ENCODE results near the gene PAK6.
A peak's percentile ranks its signal among the peaks of the same experiment; 100 is the strongest.

PAK6 gene

DNA sequence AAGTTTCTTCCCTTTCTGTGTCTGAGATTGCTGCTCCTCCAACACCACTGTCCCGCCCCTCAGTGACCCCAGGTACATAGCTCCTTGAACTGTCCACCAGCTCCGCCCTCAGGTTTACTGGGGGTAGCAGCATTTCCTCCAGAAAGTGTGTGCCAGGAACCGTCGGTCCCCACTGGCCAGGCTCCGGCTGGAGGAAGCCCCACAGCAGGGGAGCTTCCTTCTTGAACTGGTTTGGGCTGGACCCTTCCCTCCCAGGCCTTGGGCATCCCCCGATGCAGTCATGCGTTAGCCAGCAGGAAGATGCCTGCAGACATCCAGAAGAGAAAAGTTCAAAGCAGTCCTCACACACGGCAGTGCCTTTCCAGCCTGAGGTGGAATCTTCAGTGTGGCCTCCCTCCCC is 19.7 kb downstream of the PAK6 start:
- Histone ChIP-seq H3K9ac (ENCODE audit: low read length) (peak overlapping the region; percentile 44), H3K27ac (ENCODE audit: low read depth, low read length) (no peak overlapping the region), H3K27me3 (ENCODE audit: control insufficient read depth, insufficient read depth, low read length) (peaks cover 14% of the 10 kb centered on the region), H3K4me3 (ENCODE audit: low read depth, low read length) (no peak overlapping the region), H3K4me1 (ENCODE audit: control insufficient read depth, insufficient read depth, low read length) (peaks cover 26% of the 10 kb centered on the region), H3K9me3 (ENCODE audit: control insufficient read depth, insufficient read depth, low read depth, low read length) (no peaks in the 10 kb centered on the region), H3K36me3 (ENCODE audit: control insufficient read depth, insufficient read depth, low read length) (no peaks in the 10 kb centered on the region)

DNA sequence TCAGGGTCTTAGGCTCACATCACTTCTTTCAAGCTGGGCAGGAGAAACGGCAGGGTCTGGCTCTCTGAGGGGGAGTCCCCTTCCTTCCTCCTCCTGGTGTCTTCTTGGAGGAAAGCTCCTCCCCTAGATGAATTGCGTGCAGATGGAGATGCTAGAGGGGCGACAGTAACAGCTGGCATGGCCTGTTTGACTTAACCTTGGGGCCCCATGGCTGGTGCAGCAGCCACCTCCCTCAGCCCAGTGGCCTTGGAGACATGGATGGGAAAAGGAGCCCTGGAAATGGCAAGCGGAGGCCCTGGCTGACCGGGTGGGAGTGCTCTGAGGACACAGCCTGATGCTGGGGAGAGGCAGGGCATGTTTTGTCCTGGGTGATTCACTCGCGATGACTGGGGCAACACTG is 20.2 kb downstream of the PAK6 start:
- peaks cover 9% of the 10 kb centered on the region for H3K27me3 ChIP-seq (ENCODE audit: control insufficient read depth, insufficient read depth, low read length)
- H3K4me3 ChIP-seq (ENCODE audit: low read depth, low read length), result no peak overlapping the region
- H3K36me3 ChIP-seq (ENCODE audit: control insufficient read depth, insufficient read depth, low read length), result no peaks in the 10 kb centered on the region
- H3K27ac ChIP-seq (ENCODE audit: low read depth, low read length), result no peak overlapping the region
- peaks cover 25% of the 10 kb centered on the region for H3K4me1 ChIP-seq (ENCODE audit: control insufficient read depth, insufficient read depth, low read length)
- H3K9ac ChIP-seq (ENCODE audit: low read length), result peak overlapping the region; percentile 24
- H3K9me3 ChIP-seq (ENCODE audit: control insufficient read depth, insufficient read depth, low read depth, low read length), result no peaks in the 10 kb centered on the region

GRCh38 chr15:40263024-40263754 is 24.3 kb downstream of the PAK6 start:
- no peak overlapping the region for H3K9ac ChIP-seq (ENCODE audit: low read length)
- peaks cover 37% of the 10 kb centered on the region for H3K4me1 ChIP-seq (ENCODE audit: control insufficient read depth, insufficient read depth, low read length)
- no peaks in the 10 kb centered on the region for H3K36me3 ChIP-seq (ENCODE audit: control insufficient read depth, insufficient read depth, low read length)
- no peaks in the 10 kb centered on the region for H3K9me3 ChIP-seq (ENCODE audit: control insufficient read depth, insufficient read depth, low read depth, low read length)
- H3K27ac ChIP-seq (ENCODE audit: low read depth, low read length), result no peak overlapping the region
- H3K27me3 ChIP-seq (ENCODE audit: control insufficient read depth, insufficient read depth, low read length), result no peaks in the 10 kb centered on the region
- H3K4me3 ChIP-seq (ENCODE audit: low read depth, low read length), result no peak overlapping the region

GRCh38 chr15:40264321-40265153 is 25.7 kb downstream of the PAK6 start:
- no peak overlapping the region for H3K27ac ChIP-seq (ENCODE audit: low read depth, low read length)
- no peaks in the 10 kb centered on the region for H3K9me3 ChIP-seq (ENCODE audit: control insufficient read depth, insufficient read depth, low read depth, low read length)
- H3K27me3 ChIP-seq (ENCODE audit: control insufficient read depth, insufficient read depth, low read length), result no peaks in the 10 kb centered on the region
- no peak overlapping the region for H3K9ac ChIP-seq (ENCODE audit: low read length)
- H3K4me1 ChIP-seq (ENCODE audit: control insufficient read depth, insufficient read depth, low read length), result peaks cover 31% of the 10 kb centered on the region
- H3K4me3 ChIP-seq (ENCODE audit: low read depth, low read length), result no peak overlapping the region
- H3K36me3 ChIP-seq (ENCODE audit: control insufficient read depth, insufficient read depth, low read length), result no peaks in the 10 kb centered on the region

GRCh38 chr15:40265355-40265754 is 26.5 kb downstream of the PAK6 start:
- H3K36me3 ChIP-seq (ENCODE audit: control insufficient read depth, insufficient read depth, low read length), result no peaks in the 10 kb centered on the region
- H3K27me3 ChIP-seq (ENCODE audit: control insufficient read depth, insufficient read depth, low read length), result no peaks in the 10 kb centered on the region
- peaks cover 31% of the 10 kb centered on the region for H3K4me1 ChIP-seq (ENCODE audit: control insufficient read depth, insufficient read depth, low read length)
- H3K4me3 ChIP-seq (ENCODE audit: low read depth, low read length), result no peak overlapping the region
- no peaks in the 10 kb centered on the region for H3K9me3 ChIP-seq (ENCODE audit: control insufficient read depth, insufficient read depth, low read depth, low read length)
- no peak overlapping the region for H3K9ac ChIP-seq (ENCODE audit: low read length)
- no peak overlapping the region for H3K27ac ChIP-seq (ENCODE audit: low read depth, low read length)

DNA sequence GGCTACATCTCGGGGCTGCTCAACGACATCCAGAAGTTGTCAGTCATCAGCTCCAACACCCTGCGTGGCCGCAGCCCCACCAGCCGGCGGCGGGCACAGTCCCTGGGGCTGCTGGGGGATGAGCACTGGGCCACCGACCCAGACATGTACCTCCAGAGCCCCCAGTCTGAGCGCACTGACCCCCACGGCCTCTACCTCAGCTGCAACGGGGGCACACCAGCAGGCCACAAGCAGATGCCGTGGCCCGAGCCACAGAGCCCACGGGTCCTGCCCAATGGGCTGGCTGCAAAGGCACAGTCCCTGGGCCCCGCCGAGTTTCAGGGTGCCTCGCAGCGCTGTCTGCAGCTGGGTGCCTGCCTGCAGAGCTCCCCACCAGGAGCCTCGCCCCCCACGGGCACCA is 27.0 kb downstream of the PAK6 start:
- H3K36me3 ChIP-seq (ENCODE audit: control insufficient read depth, insufficient read depth, low read length), result no peaks in the 10 kb centered on the region
- no peaks in the 10 kb centered on the region for H3K27me3 ChIP-seq (ENCODE audit: control insufficient read depth, insufficient read depth, low read length)
- no peak overlapping the region for H3K27ac ChIP-seq (ENCODE audit: low read depth, low read length)
- H3K9ac ChIP-seq (ENCODE audit: low read length), result no peak overlapping the region
- H3K4me3 ChIP-seq (ENCODE audit: low read depth, low read length), result no peak overlapping the region
- H3K4me1 ChIP-seq (ENCODE audit: control insufficient read depth, insufficient read depth, low read length), result peaks cover 31% of the 10 kb centered on the region
- no peaks in the 10 kb centered on the region for H3K9me3 ChIP-seq (ENCODE audit: control insufficient read depth, insufficient read depth, low read depth, low read length)

DNA sequence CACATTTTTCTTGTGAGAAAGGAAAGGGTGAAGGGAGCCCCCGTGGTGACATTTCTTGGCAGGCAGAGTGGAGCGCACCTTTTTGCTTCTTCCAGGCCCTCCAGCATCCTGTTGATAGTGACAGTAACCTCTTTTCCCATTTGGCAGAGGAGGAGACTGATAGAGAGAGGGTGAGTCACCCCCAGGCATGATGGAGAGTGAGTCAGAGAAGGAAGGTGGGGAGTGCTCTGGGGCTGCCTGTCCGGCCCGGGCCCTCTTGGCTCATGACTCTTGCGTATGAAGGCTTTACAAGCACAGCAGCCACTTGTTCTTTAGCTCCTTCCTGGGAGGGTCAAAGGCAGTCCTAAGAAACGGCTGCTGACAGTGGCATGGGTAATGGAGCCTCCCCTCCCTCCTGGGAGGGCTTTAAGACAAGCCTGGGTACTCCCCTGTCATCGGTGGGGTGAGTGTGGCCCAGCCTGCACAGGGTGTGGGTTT is 28.0 kb downstream of the PAK6 start:
- Histone ChIP-seq H3K27me3 (ENCODE audit: control insufficient read depth, insufficient read depth, low read length) (no peaks in the 10 kb centered on the region), H3K9me3 (ENCODE audit: control insufficient read depth, insufficient read depth, low read depth, low read length) (no peaks in the 10 kb centered on the region), H3K4me1 (ENCODE audit: control insufficient read depth, insufficient read depth, low read length) (peaks cover 31% of the 10 kb centered on the region), H3K4me3 (ENCODE audit: low read depth, low read length) (no peak overlapping the region), H3K27ac (ENCODE audit: low read depth, low read length) (no peak overlapping the region), H3K9ac (ENCODE audit: low read length) (no peak overlapping the region), H3K36me3 (ENCODE audit: control insufficient read depth, insufficient read depth, low read length) (no peaks in the 10 kb centered on the region)

- no peak overlapping the region for H3K27ac ChIP-seq (ENCODE audit: low read depth, low read length)
- H3K4me1 ChIP-seq (ENCODE audit: control insufficient read depth, insufficient read depth, low read length), result peaks cover 31% of the 10 kb centered on the region
These were observed 28.8 kb downstream of the PAK6 start for GRCh38 chr15:40267670-40268069.

GRCh38 chr15:40269604-40270003 is 30.7 kb downstream of the PAK6 start:
- H3K4me1 ChIP-seq (ENCODE audit: control insufficient read depth, insufficient read depth, low read length), result peaks cover 28% of the 10 kb centered on the region
- H3K9ac ChIP-seq (ENCODE audit: low read length), result no peak overlapping the region
- H3K36me3 ChIP-seq (ENCODE audit: control insufficient read depth, insufficient read depth, low read length), result no peaks in the 10 kb centered on the region
- H3K9me3 ChIP-seq (ENCODE audit: control insufficient read depth, insufficient read depth, low read depth, low read length), result no peaks in the 10 kb centered on the region
- H3K4me3 ChIP-seq (ENCODE audit: low read depth, low read length), result no peak overlapping the region
- no peaks in the 10 kb centered on the region for H3K27me3 ChIP-seq (ENCODE audit: control insufficient read depth, insufficient read depth, low read length)
- H3K27ac ChIP-seq (ENCODE audit: low read depth, low read length), result no peak overlapping the region

More at GRCh38 chr15:40267670-40268069, 28.8 kb downstream of the PAK6 start:
- H3K9ac ChIP-seq (ENCODE audit: low read length), result no peak overlapping the region
- H3K27me3 ChIP-seq (ENCODE audit: control insufficient read depth, insufficient read depth, low read length), result no peaks in the 10 kb centered on the region
- H3K4me3 ChIP-seq (ENCODE audit: low read depth, low read length), result no peak overlapping the region
- H3K36me3 ChIP-seq (ENCODE audit: control insufficient read depth, insufficient read depth, low read length), result no peaks in the 10 kb centered on the region
- H3K9me3 ChIP-seq (ENCODE audit: control insufficient read depth, insufficient read depth, low read depth, low read length), result no peaks in the 10 kb centered on the region

- no peaks in the 10 kb centered on the region for H3K9me3 ChIP-seq (ENCODE audit: control insufficient read depth, insufficient read depth, low read depth, low read length)
- H3K9ac ChIP-seq (ENCODE audit: low read length), result no peak overlapping the region
- no peaks in the 10 kb centered on the region for H3K27me3 ChIP-seq (ENCODE audit: control insufficient read depth, insufficient read depth, low read length)
- H3K27ac ChIP-seq (ENCODE audit: low read depth, low read length), result no peak overlapping the region
- H3K36me3 ChIP-seq (ENCODE audit: control insufficient read depth, insufficient read depth, low read length), result no peaks in the 10 kb centered on the region
- no peak overlapping the region for H3K4me3 ChIP-seq (ENCODE audit: low read depth, low read length)
- H3K4me1 ChIP-seq (ENCODE audit: control insufficient read depth, insufficient read depth, low read length), result peaks cover 22% of the 10 kb centered on the region
These were observed 31.6 kb downstream of the PAK6 start for GRCh38 chr15:40270246-40270995.

All from HUES6 (cell line).